ENCODE data around the gene C12orf56.

The C12orf56 gene

GRCh38 chr12:64229796-64230195 is 160.8 kb downstream of the C12orf56 start:
- no peak for TF ChIP-seq CTCF (IDR thresholded peaks at IDR 0.05; ENCODE audit: extremely low read depth, insufficient read depth, missing control alignments)
- no peak for DNase-seq (ENCODE audit: low spot score)
- in situ Hi-C loops (cut with MboI; ENCODE audit: low pct_unique_long_range_greater_than_20kb, low sequenced_read_pairs, unreplicated experiment): no loop called here

GRCh38 chr12:64229240-64229639 is 161.3 kb downstream of the C12orf56 start:
- DNase-seq (ENCODE audit: low spot score): no peak
- in situ Hi-C loops (cut with MboI; ENCODE audit: low pct_unique_long_range_greater_than_20kb, low sequenced_read_pairs, unreplicated experiment): no loop called here
- no peak for TF ChIP-seq CTCF (IDR thresholded peaks at IDR 0.05; ENCODE audit: extremely low read depth, insufficient read depth, missing control alignments)

GRCh38 chr12:64225626-64226025 is 164.9 kb downstream of the C12orf56 start:
- in situ Hi-C loops (cut with MboI; ENCODE audit: low pct_unique_long_range_greater_than_20kb, low sequenced_read_pairs, unreplicated experiment): no loop called here
- no peak for DNase-seq (ENCODE audit: low spot score)
- TF ChIP-seq CTCF (IDR thresholded peaks at IDR 0.05; ENCODE audit: extremely low read depth, insufficient read depth, missing control alignments): no peak

- TF ChIP-seq CTCF (IDR thresholded peaks at IDR 0.05; ENCODE audit: extremely low read depth, insufficient read depth, missing control alignments): no peak
- in situ Hi-C loops (cut with MboI; ENCODE audit: low pct_unique_long_range_greater_than_20kb, low sequenced_read_pairs, unreplicated experiment): no loop called here
- peak; percentile 87 for DNase-seq (ENCODE audit: low spot score)
Observed at GRCh38 chr12:64222009-64222765, 168.4 kb downstream of the C12orf56 start, which contains the start of gene KICS2. TSS of gene KICS2 (minus strand) at chr12:64222296. CDS start at chr12:64222237, 59 bp downstream.

- DNase-seq (ENCODE audit: low spot score): peak; percentile 17
- no peak for TF ChIP-seq CTCF (IDR thresholded peaks at IDR 0.05; ENCODE audit: extremely low read depth, insufficient read depth, missing control alignments)
- in situ Hi-C loops (cut with MboI; ENCODE audit: low pct_unique_long_range_greater_than_20kb, low sequenced_read_pairs, unreplicated experiment): no loop called here
Observed at GRCh38 chr12:64221651-64222008, 168.9 kb downstream of the C12orf56 start.

- DNase-seq (ENCODE audit: low spot score): no peak
- no peak for TF ChIP-seq CTCF (IDR thresholded peaks at IDR 0.05; ENCODE audit: extremely low read depth, insufficient read depth, missing control alignments)
- in situ Hi-C loops (cut with MboI; ENCODE audit: low pct_unique_long_range_greater_than_20kb, low sequenced_read_pairs, unreplicated experiment): no loop called here
Observed at GRCh38 chr12:64220046-64220445, 170.5 kb downstream of the C12orf56 start.
